Activated CD4-positive, alpha-beta T cell treated with anti-CD3 and anti-CD28 coated beads, Interleukin-2, amount 10 ng/mL, durations not matched to agents 24 days and 14 days (primary cell): Measurements from ENCODE around the gene AOPEP. TPM values are rescaled to one million over a fixed set of nuclear protein-coding genes. Genes with fewer than 3 reads are reported as not detected.

ENCODE experiments used
- DNase-seq: peaks from one replicate; pipeline ENCODE4 v3.0.0; 2022
- H3K27ac Mint-ChIP-seq: one replicate; pipeline ENCODE4 v1.8.0; 2022; ENCODE audit warnings: mild to moderate bottlenecking, mixed read lengths
- H3K27me3 Mint-ChIP-seq: one replicate; pipeline ENCODE4 v1.8.0; 2022; ENCODE audit warnings: mixed read lengths
- H3K36me3 Mint-ChIP-seq: one replicate; pipeline ENCODE4 v1.8.0; 2022; ENCODE audit warnings: low read depth, mild to moderate bottlenecking, mixed read lengths
- H3K4me1 Mint-ChIP-seq: one replicate; pipeline ENCODE4 v1.8.0; 2021; ENCODE audit warnings: mixed read lengths
- H3K4me3 Mint-ChIP-seq: one replicate; pipeline ENCODE4 v1.8.0; 2022; ENCODE audit warnings: mild to moderate bottlenecking, moderate library complexity, mixed read lengths
- H3K9me3 Mint-ChIP-seq: one replicate; pipeline ENCODE4 v1.8.0; 2021; ENCODE audit warnings: mixed read lengths
- intact Hi-C: fragments of 100-400 bp; cut with micrococcal nuclease; formaldehyde crosslinking; loops from one replicate; pipeline ENCODE4 v1.15.1; 2023
- total RNA-seq: library from RNA; stranded (reverse); gene quantifications from 2 replicates; pipeline ENCODE4 v1.2.3, GENCODE V29; 2022

The AOPEP gene
- total RNA-seq, 1 donor from 2014 or later = 20.7 TPM

- Mint-ChIP-seq H3K4me3 (no peak overlapping the region), H3K27me3 (no peaks in the 10 kb centered on the region), H3K4me1 (no peaks in the 10 kb centered on the region), H3K27ac (no peak overlapping the region), H3K9me3 (no peaks in the 10 kb centered on the region), H3K36me3 (no peaks in the 10 kb centered on the region)
- intact Hi-C loops = no loop called here
- DNase-seq = no peak
These were observed 195.7 kb downstream of the AOPEP start for GRCh38 chr9:94922098-94922607.

- Mint-ChIP-seq H3K27me3 (no peaks in the 10 kb centered on the region), H3K27ac (no peak overlapping the region), H3K4me1 (no peaks in the 10 kb centered on the region), H3K9me3 (no peaks in the 10 kb centered on the region), H3K4me3 (no peak overlapping the region), H3K36me3 (no peaks in the 10 kb centered on the region)
- intact Hi-C loops = no loop called here
- no peak for DNase-seq
These were observed 196.2 kb downstream of the AOPEP start for GRCh38 chr9:94922691-94923107.

DNA sequence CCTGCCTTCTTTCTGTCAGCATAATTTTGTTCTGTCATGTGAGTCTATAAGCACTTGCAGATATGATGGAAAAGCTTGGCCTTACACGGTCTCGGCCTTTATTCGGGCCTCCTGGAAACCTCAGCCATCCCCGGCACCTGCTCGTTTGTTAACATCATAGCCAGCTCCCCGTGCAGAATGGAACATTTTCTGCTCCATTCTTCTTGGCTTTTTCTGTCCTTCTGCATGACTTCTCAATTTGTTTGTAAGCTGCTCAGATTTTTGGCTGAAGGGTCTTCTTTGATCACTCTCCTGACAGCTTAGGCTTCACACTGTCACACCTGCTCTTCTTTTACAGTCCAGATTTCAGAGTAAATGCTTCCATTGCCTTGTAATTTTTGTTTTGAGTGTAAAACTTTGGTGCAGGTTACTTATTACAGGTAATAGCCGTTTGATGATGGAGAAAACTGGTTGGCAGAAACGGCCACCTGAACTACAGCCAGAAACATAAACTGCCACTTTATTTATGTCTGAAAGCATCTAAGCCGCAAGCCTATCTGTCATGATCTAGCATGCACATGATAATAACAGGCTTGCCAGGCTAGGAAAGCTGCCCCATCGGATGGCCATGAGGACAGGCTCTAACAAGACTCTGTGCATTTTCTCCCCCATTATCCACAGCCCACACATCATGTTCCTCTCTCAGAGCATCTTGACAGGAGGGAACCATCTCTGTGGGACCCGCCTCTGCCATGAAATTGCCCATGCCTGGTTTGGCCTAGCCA is 197.0 kb downstream of the AOPEP start:
- Mint-ChIP-seq H3K27ac (no peak overlapping the region), H3K36me3 (no peaks in the 10 kb centered on the region), H3K27me3 (no peaks in the 10 kb centered on the region), H3K4me3 (no peak overlapping the region), H3K9me3 (no peaks in the 10 kb centered on the region), H3K4me1 (no peaks in the 10 kb centered on the region)
- no peak for DNase-seq
- intact Hi-C loops = no loop called here

DNA sequence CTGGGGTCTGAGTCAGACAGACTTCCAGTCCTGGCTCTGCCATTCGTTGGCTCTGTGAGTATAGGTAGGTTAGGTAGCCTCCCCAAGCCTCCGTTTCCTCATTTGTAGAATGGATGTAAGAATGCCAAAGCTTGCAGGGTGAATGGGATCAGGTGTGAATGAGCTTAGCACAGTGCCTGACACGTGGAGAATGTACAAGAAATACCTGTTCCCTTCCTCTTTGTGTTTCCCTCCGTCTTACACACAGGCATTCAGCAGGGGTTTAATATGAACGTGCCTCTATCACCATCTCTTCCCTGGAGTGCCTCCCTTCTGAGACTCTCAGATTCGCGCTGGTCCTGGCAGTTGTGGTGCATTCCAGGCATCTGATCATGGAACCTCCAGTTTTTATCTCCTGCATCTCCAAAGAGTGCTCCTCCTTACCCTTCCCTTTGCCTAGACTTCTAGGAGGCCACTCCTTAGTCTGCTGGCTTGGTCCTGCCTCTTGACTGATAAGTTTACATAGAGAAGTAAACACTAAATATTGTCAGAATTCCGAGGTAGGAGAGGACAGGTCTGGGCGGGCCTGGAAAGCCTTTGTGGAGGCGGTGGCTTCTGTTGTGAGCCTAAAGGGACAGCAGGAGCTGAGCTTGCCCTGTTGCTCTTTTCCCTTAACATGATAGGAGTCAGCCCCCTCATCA is 199.4 kb downstream of the AOPEP start:
- Mint-ChIP-seq H3K36me3 (no peaks in the 10 kb centered on the region), H3K4me1 (no peaks in the 10 kb centered on the region), H3K27me3 (no peaks in the 10 kb centered on the region), H3K9me3 (no peaks in the 10 kb centered on the region), H3K27ac (no peak overlapping the region), H3K4me3 (no peak overlapping the region)
- intact Hi-C loops = no loop called here
- DNase-seq = no peak

- no peaks in the 10 kb centered on the region for H3K36me3 Mint-ChIP-seq
- no peak overlapping the region for H3K4me3 Mint-ChIP-seq
- no peaks in the 10 kb centered on the region for H3K9me3 Mint-ChIP-seq
- intact Hi-C loops = no loop called here
- H3K4me1 Mint-ChIP-seq = no peaks in the 10 kb centered on the region
- no peak overlapping the region for H3K27ac Mint-ChIP-seq
- H3K27me3 Mint-ChIP-seq = no peaks in the 10 kb centered on the region
- no peak for DNase-seq
These were observed 199.9 kb downstream of the AOPEP start for GRCh38 chr9:94926431-94926800.

DNA sequence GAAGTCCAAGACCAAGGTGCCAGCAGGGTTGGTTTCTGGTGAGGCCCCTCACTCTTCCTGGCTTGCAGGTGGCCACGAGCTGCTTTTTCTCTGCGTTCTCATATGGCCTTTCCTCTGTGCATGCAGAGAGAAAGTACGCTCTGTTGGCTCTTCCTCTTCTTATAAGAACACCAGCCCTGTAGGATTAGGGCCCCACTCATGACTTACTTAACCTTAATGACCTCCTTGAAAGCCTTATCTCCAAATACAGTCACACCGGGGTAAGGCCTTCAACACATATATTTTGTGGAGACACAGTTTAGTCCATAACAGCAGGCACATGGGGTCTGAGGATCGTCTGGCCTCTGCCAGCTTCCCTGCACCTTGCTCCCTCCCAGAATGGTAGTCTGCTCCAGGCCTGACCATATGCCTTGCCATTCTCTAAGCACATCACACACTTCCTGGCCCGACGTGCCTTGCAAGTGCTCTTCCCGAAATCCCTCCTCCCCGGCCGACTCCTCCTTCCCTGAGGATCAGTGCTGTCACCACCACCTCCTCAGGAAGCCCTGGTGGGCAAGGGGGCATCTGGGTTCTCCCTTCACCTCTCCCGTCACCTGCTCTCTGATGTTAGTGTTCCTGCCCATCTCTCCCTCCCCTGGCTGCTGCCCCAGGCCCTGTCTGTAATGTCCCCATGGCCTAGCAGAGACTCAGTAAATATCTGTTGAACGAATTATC is 200.7 kb downstream of the AOPEP start:
- no peak overlapping the region for H3K27ac Mint-ChIP-seq

DNA sequence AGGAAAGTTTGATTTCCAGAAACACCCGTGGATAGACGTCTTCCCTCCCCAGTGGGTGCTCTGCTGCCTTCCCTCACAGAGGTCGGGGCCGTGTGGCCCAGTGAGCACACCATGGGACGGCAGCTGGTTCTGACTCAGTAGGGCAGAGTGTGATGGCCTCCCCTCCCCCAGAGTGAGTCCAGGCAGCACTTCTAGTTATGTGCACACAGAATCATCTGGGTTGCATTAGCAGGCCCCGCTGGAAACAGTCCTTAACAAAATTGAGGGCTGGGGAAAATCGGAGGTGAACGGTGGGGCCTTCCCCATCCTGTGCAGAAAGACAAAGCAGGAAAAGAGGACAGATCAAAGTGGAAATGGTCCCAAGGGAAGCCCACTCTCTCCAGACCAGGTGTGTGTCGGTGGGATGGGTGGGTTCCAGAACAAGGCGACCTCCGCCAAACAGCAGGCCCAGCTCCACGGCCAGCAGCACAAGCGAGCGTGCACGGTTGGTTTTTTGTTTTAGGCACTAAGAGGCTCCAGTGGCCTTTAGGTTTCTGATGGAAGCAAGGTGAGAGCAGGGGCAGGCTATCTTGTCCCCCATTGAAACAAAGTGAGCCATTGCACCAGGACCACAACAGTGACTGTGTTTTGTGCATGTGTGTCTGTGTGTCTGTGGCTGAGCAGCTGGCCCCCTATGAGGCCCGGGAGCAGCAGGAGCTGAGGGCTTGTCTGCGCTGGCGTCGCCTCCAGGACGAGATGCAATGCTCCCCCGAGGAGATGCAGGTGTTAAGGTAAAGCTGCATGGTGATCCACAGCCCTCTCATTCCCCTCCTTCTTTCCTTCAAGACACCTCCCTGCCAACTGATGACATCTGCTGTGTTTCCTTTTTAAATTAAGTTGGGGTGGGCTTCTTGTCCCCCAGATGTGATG is 201.5 kb downstream of the AOPEP start:
- DNase-seq = no peak
- Mint-ChIP-seq H3K36me3 (no peaks in the 10 kb centered on the region), H3K4me1 (no peaks in the 10 kb centered on the region), H3K4me3 (no peak overlapping the region), H3K27ac (no peak overlapping the region), H3K9me3 (no peaks in the 10 kb centered on the region), H3K27me3 (no peaks in the 10 kb centered on the region)
- intact Hi-C loops = no loop called here

More for the DNA sequence above, 200.7 kb downstream of the AOPEP start:
- intact Hi-C loops = no loop called here
- H3K27me3 Mint-ChIP-seq = no peaks in the 10 kb centered on the region
- no peak for DNase-seq
- no peaks in the 10 kb centered on the region for H3K9me3 Mint-ChIP-seq
- H3K36me3 Mint-ChIP-seq = no peaks in the 10 kb centered on the region
- no peak overlapping the region for H3K4me3 Mint-ChIP-seq
- H3K4me1 Mint-ChIP-seq = no peaks in the 10 kb centered on the region

GRCh38 chr9:94928691-94929368 is 202.3 kb downstream of the AOPEP start:
- H3K4me1 Mint-ChIP-seq = no peaks in the 10 kb centered on the region
- H3K27ac Mint-ChIP-seq = no peak overlapping the region
- no peaks in the 10 kb centered on the region for H3K27me3 Mint-ChIP-seq
- no peak for DNase-seq
- intact Hi-C loops = no loop called here
- no peak overlapping the region for H3K4me3 Mint-ChIP-seq
- H3K36me3 Mint-ChIP-seq = no peaks in the 10 kb centered on the region
- H3K9me3 Mint-ChIP-seq = no peaks in the 10 kb centered on the region

DNA sequence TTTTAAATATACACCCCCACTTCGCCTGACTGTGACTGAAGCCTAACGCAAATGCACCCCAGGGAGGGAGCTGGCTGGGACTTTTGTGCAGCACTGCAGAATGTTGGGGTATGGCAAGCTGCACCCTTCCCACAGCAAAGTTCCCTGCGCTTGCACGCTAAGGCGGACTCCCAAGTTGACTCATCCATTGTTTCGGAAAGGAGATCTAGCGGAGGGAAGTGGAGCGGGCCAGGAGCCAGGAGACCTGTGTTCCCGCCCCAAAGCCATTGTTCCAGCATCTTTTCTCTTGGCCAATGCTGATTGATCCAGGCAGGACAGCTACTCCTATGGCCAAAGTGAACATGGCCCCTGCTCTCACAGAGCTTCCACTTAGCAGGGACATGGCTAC is 202.9 kb downstream of the AOPEP start:
- Mint-ChIP-seq H3K4me3 (no peak overlapping the region), H3K36me3 (no peaks in the 10 kb centered on the region), H3K4me1 (no peaks in the 10 kb centered on the region), H3K27me3 (no peaks in the 10 kb centered on the region), H3K27ac (no peak overlapping the region), H3K9me3 (no peaks in the 10 kb centered on the region)
- intact Hi-C loops = no loop called here
- DNase-seq = no peak

DNA sequence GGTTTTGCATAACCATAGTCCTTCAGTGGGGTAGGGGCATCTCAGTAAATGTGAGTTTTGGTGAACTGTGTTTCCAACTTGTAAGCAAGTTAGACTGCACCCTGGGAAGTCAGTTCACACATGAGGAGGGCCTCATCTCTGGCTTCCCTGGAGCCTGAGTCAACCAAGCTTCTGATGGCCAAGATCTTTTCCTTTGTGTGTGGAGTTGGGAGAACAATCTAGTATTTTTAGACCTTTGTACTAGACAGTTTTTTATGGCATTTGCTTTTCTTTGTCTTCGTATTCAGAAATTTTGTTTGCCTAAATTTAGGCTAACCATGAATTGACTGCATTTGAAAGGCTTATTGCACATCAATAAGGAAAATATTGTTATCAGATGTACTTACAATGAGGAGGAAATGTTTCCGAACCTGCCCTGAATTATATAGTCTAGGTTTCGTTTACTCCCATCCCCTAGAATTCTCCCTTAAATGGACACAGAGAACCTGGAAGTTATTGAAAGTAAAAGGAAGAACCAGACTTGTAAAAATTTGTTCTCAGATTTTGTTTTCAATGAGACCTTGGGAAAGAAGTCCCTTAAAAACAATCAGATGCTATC is 204.6 kb downstream of the AOPEP start:
- intact Hi-C loops = no loop called here
- peaks cover 1% of the 10 kb centered on the region for H3K36me3 Mint-ChIP-seq
- H3K27ac Mint-ChIP-seq = no peak overlapping the region
- no peaks in the 10 kb centered on the region for H3K9me3 Mint-ChIP-seq
- no peak overlapping the region for H3K4me3 Mint-ChIP-seq
- H3K27me3 Mint-ChIP-seq = no peaks in the 10 kb centered on the region
- DNase-seq = no peak
- no peaks in the 10 kb centered on the region for H3K4me1 Mint-ChIP-seq

DNA sequence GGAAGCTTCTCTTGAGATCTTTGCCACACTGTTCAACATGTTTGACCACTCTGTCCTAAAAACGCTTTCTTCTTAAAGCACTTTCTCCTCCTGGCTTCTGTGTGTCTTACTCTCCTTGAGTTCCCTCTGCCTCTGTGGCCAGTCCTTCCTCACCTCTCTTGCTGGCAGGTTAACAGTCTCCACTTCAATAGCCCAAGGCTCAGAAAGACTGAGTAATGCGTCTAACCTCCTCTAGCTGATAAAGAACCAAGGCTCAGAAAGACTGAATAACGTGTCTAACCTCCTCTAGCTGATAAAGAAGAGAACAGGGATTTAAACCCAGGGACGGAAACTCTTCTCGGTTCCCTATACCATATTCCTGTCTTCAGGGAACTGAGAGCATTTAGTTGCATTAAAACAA is 205.2 kb downstream of the AOPEP start:
- no peaks in the 10 kb centered on the region for H3K9me3 Mint-ChIP-seq
- H3K36me3 Mint-ChIP-seq = peaks cover 1% of the 10 kb centered on the region
- intact Hi-C loops = no loop called here
- no peak overlapping the region for H3K27ac Mint-ChIP-seq
- H3K4me3 Mint-ChIP-seq = no peak overlapping the region
- H3K27me3 Mint-ChIP-seq = no peaks in the 10 kb centered on the region
- H3K4me1 Mint-ChIP-seq = no peaks in the 10 kb centered on the region
- no peak for DNase-seq

DNA sequence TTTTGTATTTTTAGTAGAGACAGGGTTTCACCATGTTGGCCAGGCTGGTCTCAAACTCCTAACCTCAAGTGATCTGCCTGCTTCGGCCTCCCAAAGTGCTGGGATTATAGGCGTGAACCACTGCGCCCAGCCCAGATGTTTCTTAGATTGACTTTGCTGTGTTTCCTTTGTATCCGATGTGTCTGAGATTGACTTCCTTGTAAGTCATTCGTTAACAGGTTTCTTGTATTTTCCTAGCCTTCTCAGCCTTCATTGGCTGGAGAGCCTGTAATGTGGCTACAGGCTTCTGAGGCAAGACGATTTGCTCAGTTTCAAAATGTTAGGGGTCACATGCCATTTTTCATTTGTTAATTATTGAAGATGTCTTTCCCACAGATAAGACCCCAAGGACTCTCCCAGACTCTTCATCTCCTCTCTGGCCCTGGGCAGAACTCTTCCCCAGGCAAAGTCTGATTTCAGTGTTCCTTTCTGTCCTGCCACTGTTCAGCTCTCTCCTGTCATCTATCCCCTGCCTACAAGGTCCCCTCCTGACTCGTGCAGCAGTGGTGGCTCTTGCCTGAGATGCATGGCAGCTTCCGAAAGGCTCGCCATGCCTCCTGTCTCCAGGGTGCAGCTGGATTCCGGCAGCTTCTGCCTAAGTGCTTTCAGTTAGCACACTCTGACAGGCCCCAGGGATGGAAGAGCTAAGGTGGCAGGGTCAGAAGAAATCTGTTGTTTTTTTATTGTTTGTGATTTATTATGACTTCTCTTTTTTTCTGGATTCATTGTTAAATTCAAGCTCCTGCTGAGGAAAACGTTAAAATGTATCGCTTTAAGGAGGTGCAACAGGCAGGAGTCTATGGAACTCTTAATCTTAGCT is 206.4 kb downstream of the AOPEP start:
- intact Hi-C loops = no loop called here
- Mint-ChIP-seq H3K27ac (no peak overlapping the region), H3K9me3 (no peaks in the 10 kb centered on the region), H3K4me3 (no peak overlapping the region), H3K27me3 (no peaks in the 10 kb centered on the region), H3K36me3 (peaks cover 1% of the 10 kb centered on the region), H3K4me1 (peaks cover 4% of the 10 kb centered on the region)
- DNase-seq = no peak
